ENCODE results near the gene ALDH18A1. TPM values are rescaled to one million over a fixed set of nuclear protein-coding genes. Genes with fewer than 3 reads are reported as not detected.

ALDH18A1 gene
- polyA plus RNA-seq, 1 donor from 2014 or later, result 45.7 TPM

GRCh38 chr10:95635319-95635733 lies 21.2 kb downstream of the ALDH18A1 start:
- H3F3A ChIP-seq (ENCODE audit: insufficient read depth, low read length, poor library complexity, severe bottlenecking), result no peaks in the 10 kb centered on the region
- no peak overlapping the region for H3K27ac ChIP-seq (ENCODE audit: low read length)
- H4K20me1 ChIP-seq (ENCODE audit: insufficient read depth), result no peaks in the 10 kb centered on the region
- H3K9ac ChIP-seq (ENCODE audit: low read length), result no peak overlapping the region
- H3K9me3 ChIP-seq (ENCODE audit: low read length), result no peaks in the 10 kb centered on the region
- no peak overlapping the region for H3K4me3 ChIP-seq (ENCODE audit: low read length)
- no peak overlapping the region for H3K4me2 ChIP-seq (ENCODE audit: low read length)
- peaks cover 22% of the 10 kb centered on the region for H3K36me3 ChIP-seq (ENCODE audit: insufficient read depth, low read length)
- TF ChIP-seq CTCF (IDR thresholded peaks at IDR 0.05; ENCODE audit: poor library complexity, severe bottlenecking) (no peak), SMC3 (conservative IDR thresholded peaks at IDR 0.05; ENCODE audit: poor library complexity) (no peak), REST (IDR thresholded peaks at IDR 0.05; ENCODE audit: borderline replicate concordance) (no peak), EZH2 (IDR thresholded peaks at IDR 0.05; ENCODE audit: borderline replicate concordance, insufficient read depth, low read length, poor library complexity, severe bottlenecking) (no peak), TAF1 (IDR thresholded peaks at IDR 0.05; ENCODE audit: low read depth) (no peak), POLR2AphosphoS5 (IDR thresholded peaks at IDR 0.05) (no peak), RAD21 (conservative IDR thresholded peaks at IDR 0.05) (no peak), MXI1 (conservative IDR thresholded peaks at IDR 0.05; ENCODE audit: poor library complexity, severe bottlenecking) (no peak), EP300 (conservative IDR thresholded peaks at IDR 0.05; ENCODE audit: poor library complexity, severe bottlenecking) (no peak)
- H3K27me3 ChIP-seq (ENCODE audit: insufficient read depth, low read depth, low read length), result no peaks in the 10 kb centered on the region
- H3K9me2 ChIP-seq (ENCODE audit: insufficient read depth, low read length), result no peaks in the 10 kb centered on the region
- H3K79me2 ChIP-seq (replicated peaks; ENCODE audit: insufficient read depth, low read length), result no peaks in the 10 kb centered on the region
- H2AFZ ChIP-seq (ENCODE audit: low read depth, low read length), result no peak overlapping the region

GRCh38 chr10:95628786-95629185 lies 27.7 kb downstream of the ALDH18A1 start:
- Histone ChIP-seq H3F3A (ENCODE audit: insufficient read depth, low read length, poor library complexity, severe bottlenecking) (no peaks in the 10 kb centered on the region), H3K9ac (ENCODE audit: low read length) (no peak overlapping the region), H3K4me3 (ENCODE audit: low read length) (no peak overlapping the region), H4K20me1 (ENCODE audit: insufficient read depth) (no peaks in the 10 kb centered on the region), H3K4me2 (ENCODE audit: low read length) (no peak overlapping the region), H3K27ac (ENCODE audit: low read length) (no peak overlapping the region), H3K36me3 (ENCODE audit: insufficient read depth, low read length) (peaks cover 22% of the 10 kb centered on the region), H3K9me3 (ENCODE audit: low read length) (no peaks in the 10 kb centered on the region), H3K79me2 (replicated peaks; ENCODE audit: insufficient read depth, low read length) (no peaks in the 10 kb centered on the region), H3K27me3 (ENCODE audit: insufficient read depth, low read depth, low read length) (no peaks in the 10 kb centered on the region), H3K9me2 (ENCODE audit: insufficient read depth, low read length) (no peaks in the 10 kb centered on the region), H2AFZ (ENCODE audit: low read depth, low read length) (no peak overlapping the region)
- TF ChIP-seq RAD21 (conservative IDR thresholded peaks at IDR 0.05) (no peak), EZH2 (IDR thresholded peaks at IDR 0.05; ENCODE audit: borderline replicate concordance, insufficient read depth, low read length, poor library complexity, severe bottlenecking) (no peak), EP300 (conservative IDR thresholded peaks at IDR 0.05; ENCODE audit: poor library complexity, severe bottlenecking) (no peak), MXI1 (conservative IDR thresholded peaks at IDR 0.05; ENCODE audit: poor library complexity, severe bottlenecking) (no peak)

All from neural cell (in vitro differentiated cells).